K562 (cell line): ENCODE data around the gene MAP7D1. TPM values are rescaled to one million over a fixed set of nuclear protein-coding genes. Genes with fewer than 3 reads are reported as not detected.

Experiments
- AFF1 ChIP-seq, 2 experiments: fragments of 450-650 bp; IDR thresholded peaks; 2 replicates each; pipeline ENCODE4 v1.6.1; 2018; ENCODE audit warnings: mild to moderate bottlenecking in 2 of 2, low read depth in 1 of 2; ENCODE audit not compliant: partially characterized antibody in 2 of 2
- ELK1 ChIP-seq: sonication (generic); formaldehyde crosslinking; IDR thresholded peaks from 2 replicates; pipeline ENCODE4 v1.8.1; 2022; ENCODE audit warnings: missing genetic modification reagents
- EP400 ChIP-seq: fragments of 450-650 bp; IDR thresholded peaks from 2 replicates; pipeline ENCODE4 v1.6.1; 2017; ENCODE audit warnings: antibody characterized with exemption, mild to moderate bottlenecking, moderate library complexity
- FOXK2 ChIP-seq, 2 experiments: fragments of 450-650 bp; IDR thresholded peaks in 1 of 2; conservative IDR thresholded peaks in 1 of 2; 2 replicates each; pipeline ENCODE4 v1.6.1; 2016; ENCODE audit warnings: low read depth in 2 of 2, mild to moderate bottlenecking in 1 of 2
- FOXM1 ChIP-seq, 2 experiments: fragments of 450-650 bp in 1 of 2; sonication (generic) in 1 of 2; formaldehyde crosslinking in 1 of 2; IDR thresholded peaks; 2 replicates each; pipeline versions ENCODE4 v1.6.1 to v1.9.0; 2017 to 2022; ENCODE audit warnings: low read depth in 2 of 2, mild to moderate bottlenecking in 2 of 2, missing genetic modification reagents in 1 of 2, moderate library complexity in 1 of 2
- ILF3 ChIP-seq: fragments of 450-650 bp; IDR thresholded peaks from 2 replicates; pipeline ENCODE4 v1.6.1; 2018; ENCODE audit warnings: antibody characterized with exemption, mild to moderate bottlenecking, moderate library complexity, borderline replicate concordance
- MYNN ChIP-seq, 2 experiments: sonication (generic); formaldehyde crosslinking in 1 of 2; IDR thresholded peaks; 2 replicates each; pipeline versions ENCODE4 v1.5.0 to v1.6.1; 2016 to 2020; ENCODE audit warnings: antibody characterized with exemption in 1 of 2, missing genetic modification reagents in 1 of 2
- POLR2H ChIP-seq: IDR thresholded peaks from 2 replicates; pipeline ENCODE4 v1.6.1; 2016; ENCODE audit warnings: missing genetic modification characterization, low read depth, mild to moderate bottlenecking, control low read depth, missing compliant biosample characterization, moderate library complexity
- POU5F1 ChIP-seq: fragments of 150-350 bp; IDR thresholded peaks from 2 replicates; pipeline ENCODE4 v1.6.1; 2014; ENCODE audit warnings: borderline replicate concordance, low read length, low read depth, mild to moderate bottlenecking; ENCODE audit not compliant: partially characterized antibody
- RBM39 ChIP-seq: fragments of 200-400 bp; formaldehyde crosslinking; optimal IDR thresholded peaks from 2 replicates; pipeline ENCODE3; 2018; ENCODE audit warnings: low read depth, low read length
- STAT6 ChIP-seq: sonication (generic); formaldehyde crosslinking; IDR thresholded peaks from 2 replicates; pipeline ENCODE4 v1.8.1; 2023; ENCODE audit warnings: mild to moderate bottlenecking, missing genetic modification reagents
- ZNF224 ChIP-seq: sonication (generic); formaldehyde crosslinking; IDR thresholded peaks from 2 replicates; pipeline ENCODE4 v1.8.0; 2022; ENCODE audit warnings: mild to moderate bottlenecking, missing genetic modification reagents
- ZNF766 ChIP-seq: fragments of 200-800 bp; sonication (Bioruptor generic); conservative IDR thresholded peaks from 2 replicates; pipeline ENCODE4 v1.6.1; 2016; ENCODE audit warnings: missing genetic modification characterization, missing compliant biosample characterization
- polyA plus RNA-seq, 8 experiments: library from polyadenylated mRNA; depleted of rRNA in 4 of 8; stranded (reverse) in 5 of 8; unstranded in 3 of 8; fragments of >200 nt; fragmentation: Nextera tagmentation in 2 of 8; fragmentation: Illumina TruSeq in 1 of 8; extraction: Ambion mirVana in 2 of 8; extraction: Trizol in 1 of 8; gene quantifications; 2 replicates each; pipeline versions ENCODE4 v1.2.1 to v1.2.3, GENCODE V29; 2011 to 2014; ENCODE audit warnings: inconsistent platforms in 1 of 8, missing spikeins in 1 of 8
- total RNA-seq, 7 experiments: library from RNA; depleted of rRNA in 6 of 7; stranded (reverse); fragments of >200 nt in 6 of 7; fragmentation: Illumina TruSeq in 2 of 7; extraction: Trizol in 2 of 7; gene quantifications; 2 replicates each; pipeline versions ENCODE4 v1.2.1 to v1.2.3, GENCODE V29; 2011 to 2021; ENCODE audit warnings: low replicate concordance in 1 of 7
- TF ChIP-seq, protein P1 (sequence below): fragments of 250-450 bp; sonication (Bioruptor Pico); IDR thresholded peaks from 2 replicates; pipeline ENCODE4 v1.5.0; 2021; ENCODE audit warnings: mild to moderate bottlenecking, moderate library complexity

The MAP7D1 gene
- total and polyA plus RNA-seq, 9 of the 15 experiments (the other 6 are each of a cell fraction or from before 2014, with no cell fraction given): 3.6 to 108 (median 34.5) TPM

- TF ChIP-seq, protein P1, sequence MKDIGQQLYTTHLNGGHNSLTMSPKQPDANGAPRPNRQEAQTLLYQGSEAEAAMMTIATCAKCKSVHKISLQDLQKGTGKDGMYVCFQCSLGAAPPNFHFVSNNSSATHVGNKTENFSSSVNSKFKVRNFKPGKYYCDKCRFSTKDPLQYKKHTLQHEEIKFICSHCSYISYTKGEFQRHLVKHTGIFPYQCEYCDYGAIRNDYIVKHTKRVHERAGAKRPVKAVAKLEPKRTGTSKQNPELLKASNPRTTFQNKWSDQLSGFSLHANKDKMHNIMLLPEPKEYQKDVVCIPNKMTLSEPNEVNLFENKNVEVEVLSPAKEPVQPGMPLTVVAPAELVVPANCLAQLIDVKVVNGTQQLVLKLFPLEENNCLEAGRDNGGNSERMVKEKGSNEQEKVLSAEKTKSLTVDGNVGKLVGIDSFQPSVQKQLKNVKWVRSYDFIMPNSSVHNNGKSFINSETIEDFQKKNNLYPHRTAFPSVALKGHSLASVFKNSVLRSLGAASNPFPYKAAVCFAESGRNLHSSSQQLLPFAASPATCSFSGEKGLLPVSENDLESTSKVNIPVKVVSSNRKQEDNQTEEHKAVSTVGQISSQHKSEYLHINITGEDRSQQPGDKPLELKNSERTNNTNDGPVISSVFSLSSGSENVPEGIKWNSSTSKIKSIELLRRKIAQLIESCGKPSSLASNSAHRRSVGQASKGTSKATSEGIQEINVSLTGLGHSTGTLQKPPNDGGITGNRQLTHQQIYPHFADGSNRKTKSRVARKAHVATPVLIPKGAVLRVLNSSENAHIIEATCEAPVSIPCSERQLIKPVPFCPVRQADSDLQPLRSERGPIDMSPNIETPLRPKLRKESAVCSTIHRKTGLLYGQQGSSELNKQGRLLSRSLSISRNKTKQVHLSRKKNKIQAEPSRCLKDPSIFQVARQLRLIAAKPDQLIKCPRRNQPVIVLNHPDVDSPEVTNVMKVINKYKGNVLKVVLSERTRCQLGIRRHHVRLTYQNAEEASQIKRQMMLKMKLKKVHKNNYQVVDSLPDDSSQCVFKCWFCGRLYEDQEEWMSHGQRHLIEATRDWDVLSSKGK (CRISPR knock-in tag): no peak
- TF ChIP-seq RBM39 (no peak), MYNN (IDR thresholded peaks at IDR 0.05) (no peak), MYNN (CRISPR knock-in tag; IDR thresholded peaks at IDR 0.05) (no peak), POU5F1 (no peak), FOXK2 (conservative IDR thresholded peaks at IDR 0.05 in 1 of 2, IDR thresholded peaks at IDR 0.05 in 1 of 2; ENCODE audit: low read depth in 2 of 2) (no peak; a peak in 1 of 4 replicates), EP400 (peak; percentile 96), ELK1 (CRISPR knock-in tag) (no peak), ZNF224 (CRISPR knock-in tag) (no peak), FOXM1 (IDR thresholded peaks at IDR 0.05; ENCODE audit: low read depth) (peak; percentile 39), FOXM1 (CRISPR knock-in tag; IDR thresholded peaks at IDR 0.05; ENCODE audit: low read depth) (peak; percentile 26; the same call in 1 of the 2 replicates), ILF3 (no peak), POLR2H (no peak), AFF1 (IDR thresholded peaks at IDR 0.05; ENCODE audit: low read depth in 1 of 2, partially characterized antibody in 2 of 2) (no peak), STAT6 (CRISPR knock-in tag) (peak; percentile 52; the same call in 1 of the 2 replicates), ZNF766 (CRISPR knock-in tag) (no peak; the same call in 1 of the 2 replicates)
Measured at GRCh38 chr1:36224537-36225282, 68.8 kb downstream of the MAP7D1 start (continued).
